ENCODE measurements around the gene EML4.
"Not testable (repeated sequence)": the region's sequence is repeated elsewhere in the genome, so short reads cannot be mapped to it uniquely, and the experiment has no call there.

The EML4 gene, protein sequence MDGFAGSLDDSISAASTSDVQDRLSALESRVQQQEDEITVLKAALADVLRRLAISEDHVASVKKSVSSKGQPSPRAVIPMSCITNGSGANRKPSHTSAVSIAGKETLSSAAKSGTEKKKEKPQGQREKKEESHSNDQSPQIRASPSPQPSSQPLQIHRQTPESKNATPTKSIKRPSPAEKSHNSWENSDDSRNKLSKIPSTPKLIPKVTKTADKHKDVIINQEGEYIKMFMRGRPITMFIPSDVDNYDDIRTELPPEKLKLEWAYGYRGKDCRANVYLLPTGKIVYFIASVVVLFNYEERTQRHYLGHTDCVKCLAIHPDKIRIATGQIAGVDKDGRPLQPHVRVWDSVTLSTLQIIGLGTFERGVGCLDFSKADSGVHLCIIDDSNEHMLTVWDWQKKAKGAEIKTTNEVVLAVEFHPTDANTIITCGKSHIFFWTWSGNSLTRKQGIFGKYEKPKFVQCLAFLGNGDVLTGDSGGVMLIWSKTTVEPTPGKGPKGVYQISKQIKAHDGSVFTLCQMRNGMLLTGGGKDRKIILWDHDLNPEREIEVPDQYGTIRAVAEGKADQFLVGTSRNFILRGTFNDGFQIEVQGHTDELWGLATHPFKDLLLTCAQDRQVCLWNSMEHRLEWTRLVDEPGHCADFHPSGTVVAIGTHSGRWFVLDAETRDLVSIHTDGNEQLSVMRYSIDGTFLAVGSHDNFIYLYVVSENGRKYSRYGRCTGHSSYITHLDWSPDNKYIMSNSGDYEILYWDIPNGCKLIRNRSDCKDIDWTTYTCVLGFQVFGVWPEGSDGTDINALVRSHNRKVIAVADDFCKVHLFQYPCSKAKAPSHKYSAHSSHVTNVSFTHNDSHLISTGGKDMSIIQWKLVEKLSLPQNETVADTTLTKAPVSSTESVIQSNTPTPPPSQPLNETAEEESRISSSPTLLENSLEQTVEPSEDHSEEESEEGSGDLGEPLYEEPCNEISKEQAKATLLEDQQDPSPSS

GRCh38 chr2:42169100-42169873, at the start of gene EML4:
Gene EML4 (plus strand): TSS chr2:42169353. CDS start chr2:42169612, 259 bp downstream.
- peak; percentile 86 for DNase-seq

DNA sequence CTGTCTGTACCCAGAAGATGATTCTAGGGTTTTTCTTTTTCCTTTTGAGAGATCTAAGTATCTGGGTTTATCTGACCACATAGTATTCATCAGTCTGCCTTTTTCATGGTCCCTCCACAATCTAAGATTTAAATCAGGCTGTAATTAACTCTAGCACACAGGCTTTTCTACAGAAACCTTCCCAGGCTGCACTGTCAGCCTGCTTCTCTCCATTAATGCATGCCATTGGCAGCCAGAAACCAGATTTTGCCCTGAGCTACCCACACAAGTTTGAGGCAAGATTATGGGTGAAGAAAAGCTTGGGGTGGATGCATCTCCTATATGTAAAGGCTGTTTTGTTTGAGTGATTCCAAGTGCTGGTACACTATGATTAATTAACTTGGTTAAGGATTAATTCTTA, 45.7 kb upstream of the EML4 start:
- DNase-seq = no peak

GRCh38 chr2:42124011-42124785, 45.0 kb upstream of the EML4 start:
- DNase-seq = no peak

DNA sequence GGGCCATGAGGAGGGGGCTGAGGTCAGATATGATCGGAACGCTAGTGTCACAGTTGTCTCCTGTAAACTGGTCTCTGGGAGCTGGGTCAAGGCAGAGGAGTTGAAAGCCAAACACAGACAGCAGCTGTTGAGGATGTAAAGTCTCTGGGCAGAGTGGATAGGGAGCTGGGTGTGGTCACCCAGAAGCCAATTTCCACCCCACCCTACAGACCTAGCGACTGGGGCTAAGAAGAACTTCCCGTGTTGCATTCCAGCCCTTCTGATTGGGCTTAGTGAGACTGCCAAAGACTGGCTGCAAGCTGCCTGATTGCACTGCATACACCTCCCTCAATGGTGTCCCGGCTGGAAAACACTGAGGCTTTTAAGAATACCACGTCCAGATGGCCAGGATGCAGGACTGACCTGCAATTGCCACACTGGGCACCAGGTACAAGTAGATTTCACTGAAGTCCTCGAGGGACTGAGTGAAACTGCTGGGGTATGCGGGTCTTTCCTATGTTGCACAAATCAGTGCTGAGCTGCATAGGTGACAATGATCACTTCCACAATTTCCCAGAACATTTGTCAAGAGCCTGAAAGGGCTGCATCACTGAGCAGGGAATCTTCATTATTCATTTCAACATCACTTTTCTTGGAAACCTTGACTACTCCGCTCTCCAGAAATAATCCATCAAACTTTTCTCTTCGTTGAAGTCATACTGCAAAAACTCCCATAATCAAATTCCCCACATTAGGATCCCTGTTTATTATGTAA, 43.1 kb upstream of the EML4 start:
- no peak for DNase-seq

GRCh38 chr2:42126873-42127272, 42.3 kb upstream of the EML4 start:
- DNase-seq = not testable (repeated sequence)

GRCh38 chr2:42127425-42128424, 41.4 kb upstream of the EML4 start:
- DNase-seq = peak in 1 of 2 donors; percentile 52

GRCh38 chr2:42128721-42129486, 40.2 kb upstream of the EML4 start:
- DNase-seq = no peak

DNA sequence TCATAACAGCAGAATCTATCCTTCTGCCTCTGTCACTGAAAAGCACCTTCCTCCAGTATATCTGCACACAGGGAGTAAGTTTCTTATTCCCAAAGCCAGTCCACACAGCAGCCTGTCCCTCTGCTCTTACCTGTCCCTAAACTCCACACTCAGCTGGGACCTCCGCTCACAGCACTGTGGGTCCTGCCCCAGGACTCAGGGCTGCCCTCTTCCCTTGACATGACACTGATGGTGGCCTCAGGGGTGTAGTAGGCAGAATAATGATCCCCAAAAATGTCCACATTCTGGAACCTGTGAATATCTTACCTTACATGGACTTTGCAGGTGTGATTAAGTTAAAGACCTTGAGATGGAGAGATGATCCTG, 39.7 kb upstream of the EML4 start:
- DNase-seq = no peak

GRCh38 chr2:42129947-42130346, 39.2 kb upstream of the EML4 start:
- DNase-seq = no peak

GRCh38 chr2:42130858-42131257, 38.3 kb upstream of the EML4 start:
- DNase-seq = not testable (repeated sequence)

GRCh38 chr2:42132191-42132965, 36.8 kb upstream of the EML4 start:
- no peak for DNase-seq

GRCh38 chr2:42132966-42133641, 36.0 kb upstream of the EML4 start:
- peak; percentile 24 to 29 for DNase-seq

DNA sequence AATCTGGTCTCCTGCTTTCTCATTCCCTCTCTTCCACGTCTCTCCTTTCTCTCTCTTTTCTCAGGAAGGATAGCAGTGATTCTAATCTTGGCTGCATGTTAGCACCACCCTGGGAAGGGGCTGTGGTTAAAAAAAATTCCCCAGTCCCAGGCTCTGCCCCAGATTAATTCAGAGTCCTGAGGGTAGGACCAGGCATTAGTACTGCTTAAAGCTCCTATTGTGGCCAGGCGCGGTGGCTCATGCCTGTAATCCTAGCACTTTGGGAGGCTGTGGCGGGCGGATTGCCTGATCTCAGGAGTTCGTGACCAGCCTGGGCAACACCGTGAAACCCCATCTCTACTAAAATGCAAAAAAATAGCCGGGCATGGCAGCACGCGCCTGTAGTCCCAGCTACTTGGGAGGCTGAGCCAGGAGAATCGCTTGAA, 35.4 kb upstream of the EML4 start:
- DNase-seq = no peak

- not testable (repeated sequence) for DNase-seq
Measured at GRCh38 chr2:42134401-42134932, 34.7 kb upstream of the EML4 start.

DNA sequence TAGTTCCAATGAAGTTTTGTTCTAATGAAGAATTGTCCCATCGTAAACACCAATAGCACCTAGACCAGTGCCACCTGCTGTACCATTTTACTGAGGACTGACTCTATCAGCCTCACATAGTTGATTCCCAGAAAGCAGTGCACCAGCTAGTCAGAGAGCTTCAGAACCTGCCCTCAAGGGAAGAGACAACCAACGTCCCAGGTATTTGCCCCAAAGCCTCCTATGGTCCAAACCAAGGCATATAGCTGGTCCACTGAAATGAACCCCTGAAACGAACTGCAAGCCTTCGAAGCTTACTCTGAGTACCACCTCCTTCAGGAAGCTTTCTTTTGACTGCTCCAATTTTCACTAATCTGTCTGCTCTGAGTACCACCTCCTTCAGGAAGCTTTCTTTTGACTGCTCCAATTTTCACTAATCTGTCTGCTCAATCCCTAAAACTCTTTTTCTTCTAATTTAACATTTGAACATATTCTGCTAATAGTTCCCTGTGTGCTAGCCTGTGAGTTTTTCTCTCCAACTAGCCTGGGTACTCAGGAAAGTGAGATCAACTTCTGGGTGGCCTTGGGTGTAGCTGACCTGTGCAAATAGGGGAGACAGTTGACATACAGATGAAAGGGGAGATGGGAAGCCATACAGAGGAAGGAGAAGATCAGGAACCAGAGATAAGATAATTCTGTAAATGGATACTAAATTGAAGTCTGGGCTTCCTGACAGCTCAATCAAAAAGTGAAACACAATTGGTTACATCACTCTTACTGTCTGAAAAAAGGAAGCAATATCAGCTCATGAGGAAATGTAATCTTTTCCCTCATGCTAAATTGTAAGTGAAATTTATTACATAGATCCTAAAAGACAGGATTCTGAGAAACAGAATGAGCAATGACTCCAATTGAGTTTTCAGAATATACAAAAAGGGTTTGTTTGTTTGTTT, 33.5 kb upstream of the EML4 start:
- no peak for DNase-seq

GRCh38 chr2:42136782-42137124, 32.4 kb upstream of the EML4 start:
- no peak for DNase-seq
